Ovary (tissue), 9 donors: ENCODE data around the gene CSTPP1. TPM values are rescaled to one million over a fixed set of nuclear protein-coding genes. Genes with fewer than 3 reads are reported as not detected.

Source experiments
- DNase-seq, 5 donors: peaks; one replicate each; pipeline ENCODE4 v3.0.0-alpha.2; 2019 to 2020
- H3K27ac ChIP-seq, 2 donors: fragments of 200-600 bp; one replicate each; pipeline versions ENCODE4 v1.5.1 to v1.8.0; 2019 to 2022
- H3K27me3 ChIP-seq: fragments of 200-600 bp; one replicate; pipeline ENCODE4 v1.8.0; 2022
- H3K36me3 ChIP-seq: fragments of 200-600 bp; sonication (generic); one replicate; pipeline ENCODE4 v1.5.1; 2019
- H3K4me1 ChIP-seq: one replicate; pipeline ENCODE4 v1.8.1; 2013; ENCODE audit warnings: mild to moderate bottlenecking, moderate library complexity; ENCODE audit not compliant: insufficient read depth
- H3K4me3 ChIP-seq: fragments of 200-600 bp; sonication (generic); one replicate; pipeline ENCODE4 v1.5.1; 2017
- H3K9me3 ChIP-seq, 2 donors: fragments of 200-600 bp in 1 of 2; sonication (generic) in 1 of 2; one replicate each; pipeline versions ENCODE4 v1.5.1 to v1.8.1; 2013 to 2019; ENCODE audit warnings: mild to moderate bottlenecking in 1 of 2, moderate library complexity in 1 of 2
- EP300 ChIP-seq: sonication (generic); formaldehyde crosslinking; IDR thresholded peaks from one replicate; pipeline ENCODE4 v1.6.1; 2017; ENCODE audit warnings: antibody characterized with exemption
- POLR2A ChIP-seq: fragments of 450-650 bp; IDR thresholded peaks from one replicate; pipeline ENCODE4 v1.6.1; 2017; ENCODE audit warnings: antibody characterized with exemption, mild to moderate bottlenecking, moderate library complexity
- WGBS, 3 donors: extraction: QIAGEN DNeasy Blood & Tissue Kit in 1 of 3; methylation state at CpG; one replicate each; pipeline versions ENCODE4 v1.1.5 to v1.1.7; 2013 to 2017; 5-methylcytosine and 5-hydroxymethylcytosine counted together
- intact Hi-C, 4 donors: fragments of 100-400 bp; cut with DNase I; formaldehyde crosslinking; loops; one replicate each; pipeline versions ENCODE4 v1.11.0 to v1.15.1; 2022 to 2023
- polyA plus RNA-seq, 2 donors: library from polyadenylated mRNA; stranded (reverse); fragments of 200-250 nt in 1 of 2; fragments of 350-450 nt in 1 of 2; fragmentation: Illumina TruSeq in 1 of 2; extraction: RNeasy Lipid Tissue Mini Kit (QIAGEN cat#74804) in 1 of 2; gene quantifications; one replicate each; pipeline ENCODE4 v1.2.3, GENCODE V29; 2013 to 2014
- total RNA-seq, 7 donors: library from RNA; depleted of rRNA in 2 of 7; stranded (reverse); fragments of >200 nt in 2 of 7; fragmentation: NEBNext Ultra II Directional in 3 of 7; extraction: Animal tissue kit (Norgen Biotek cat#: 25700) in 3 of 7; gene quantifications; one replicate each; pipeline versions ENCODE4 v1.1.0 to v1.2.4, GENCODE V29; 2016 to 2023
- TF ChIP-seq, protein P1 (sequence below), 3 donors: fragments of 450-650 bp in 2 of 3; fragments of 200-600 bp in 1 of 3; IDR thresholded peaks; one replicate each; pipeline versions ENCODE4 v1.5.1 to v1.8.0; 2016 to 2022; ENCODE audit warnings: antibody characterized with exemption in 3 of 3, mild to moderate bottlenecking in 1 of 3
- donor health status: DM: no; HTN: no; CAD: no; lungs with moderate emphysema.
- donor health status: DM: no; HTN: no; CAD: no.
- donor health status: Bipolar disorder and iron deficiency.
- donor health status: DM: yes; HTN: yes; CAD: no.
- donor health status: DM: no; HTN: no; CAD: no.
- donor health status: DM: yes; HTN: yes; CAD: no.

Gene CSTPP1
- total and polyA plus RNA-seq, 9 donors = 20.3 to 42.6 (median 25.6) TPM

DNA sequence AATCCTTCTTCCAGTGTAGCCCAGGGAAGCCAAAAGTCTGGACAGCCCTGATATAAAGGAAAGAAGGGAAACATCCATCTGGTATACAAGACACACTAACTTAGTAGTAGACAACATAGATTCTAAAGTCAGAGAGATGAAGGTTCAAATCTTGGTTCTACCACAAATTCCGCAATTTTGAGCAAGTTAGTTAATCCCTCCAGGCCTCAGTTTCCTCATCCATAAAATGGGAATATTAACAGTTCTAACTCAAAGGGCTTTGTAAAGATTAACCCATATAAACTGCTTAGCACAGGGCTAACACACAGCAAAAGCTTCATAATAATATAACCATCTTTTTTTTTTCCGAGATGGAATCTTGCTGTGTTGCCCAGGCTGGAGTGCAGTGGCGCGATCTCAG is 29.0 kb upstream of the CSTPP1 start:
- Histone ChIP-seq H3K4me3 (no peak overlapping the region), H3K27ac (no peak overlapping the region), H3K27me3 (no peaks in the 10 kb centered on the region), H3K36me3 (no peaks in the 10 kb centered on the region), H3K4me1 (peaks cover 3% of the 10 kb centered on the region), H3K9me3 (no peaks in the 10 kb centered on the region)
- DNase-seq = no peak
- TF ChIP-seq EP300 (no peak), POLR2A (no peak)
- TF ChIP-seq, protein P1, sequence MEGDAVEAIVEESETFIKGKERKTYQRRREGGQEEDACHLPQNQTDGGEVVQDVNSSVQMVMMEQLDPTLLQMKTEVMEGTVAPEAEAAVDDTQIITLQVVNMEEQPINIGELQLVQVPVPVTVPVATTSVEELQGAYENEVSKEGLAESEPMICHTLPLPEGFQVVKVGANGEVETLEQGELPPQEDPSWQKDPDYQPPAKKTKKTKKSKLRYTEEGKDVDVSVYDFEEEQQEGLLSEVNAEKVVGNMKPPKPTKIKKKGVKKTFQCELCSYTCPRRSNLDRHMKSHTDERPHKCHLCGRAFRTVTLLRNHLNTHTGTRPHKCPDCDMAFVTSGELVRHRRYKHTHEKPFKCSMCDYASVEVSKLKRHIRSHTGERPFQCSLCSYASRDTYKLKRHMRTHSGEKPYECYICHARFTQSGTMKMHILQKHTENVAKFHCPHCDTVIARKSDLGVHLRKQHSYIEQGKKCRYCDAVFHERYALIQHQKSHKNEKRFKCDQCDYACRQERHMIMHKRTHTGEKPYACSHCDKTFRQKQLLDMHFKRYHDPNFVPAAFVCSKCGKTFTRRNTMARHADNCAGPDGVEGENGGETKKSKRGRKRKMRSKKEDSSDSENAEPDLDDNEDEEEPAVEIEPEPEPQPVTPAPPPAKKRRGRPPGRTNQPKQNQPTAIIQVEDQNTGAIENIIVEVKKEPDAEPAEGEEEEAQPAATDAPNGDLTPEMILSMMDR (IDR thresholded peaks at IDR 0.05) = no peak
- 96 to 98% (median 96%) methylated on average over 4 of the region's 4 CpGs for WGBS, 3 donors
- intact Hi-C loops = no loop called here

DNA sequence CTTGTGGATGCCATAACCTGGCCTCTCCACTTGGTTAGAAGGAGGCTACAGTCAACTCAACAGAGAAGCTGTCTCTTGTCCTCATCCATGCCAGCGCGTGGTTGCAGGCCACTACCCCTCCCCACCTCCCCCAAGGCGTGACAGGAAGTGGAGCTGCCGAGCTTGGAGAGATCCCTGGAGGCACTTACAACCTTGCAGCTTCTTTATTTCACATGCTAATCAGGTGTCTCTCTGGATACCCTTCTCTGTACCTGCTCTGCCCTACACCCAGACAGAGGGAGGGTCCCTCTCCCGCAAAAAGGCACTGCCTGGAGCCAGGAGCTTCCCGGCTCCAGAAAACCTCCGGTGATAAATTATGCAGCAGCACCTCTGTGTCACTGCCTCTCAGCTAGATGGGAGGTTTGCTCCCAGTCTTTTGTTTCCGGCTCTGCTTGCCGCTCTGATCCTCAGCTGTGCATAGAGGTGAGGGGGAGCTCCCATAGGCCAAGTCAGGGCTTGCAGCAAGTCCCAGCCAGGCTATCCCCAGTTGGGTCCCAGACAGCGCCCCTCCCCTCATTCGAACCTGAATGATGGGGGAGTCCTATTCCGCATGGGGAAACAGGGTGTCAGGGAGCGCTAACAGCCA is 23.9 kb upstream of the CSTPP1 start:
- H3K9me3 ChIP-seq = no peaks in the 10 kb centered on the region
- no peak overlapping the region for H3K27ac ChIP-seq
- intact Hi-C loops = no loop called here
- no peak for DNase-seq
- H3K4me1 ChIP-seq = no peaks in the 10 kb centered on the region
- no peaks in the 10 kb centered on the region for H3K36me3 ChIP-seq
- H3K4me3 ChIP-seq = no peak overlapping the region
- TF ChIP-seq POLR2A (no peak), EP300 (no peak)
- TF ChIP-seq, protein P1 (IDR thresholded peaks at IDR 0.05) = no peak
- H3K27me3 ChIP-seq = no peaks in the 10 kb centered on the region
- WGBS, 3 donors = 37 to 42% (median 37%) methylated on average over 13 of the region's 13 CpGs

DNA sequence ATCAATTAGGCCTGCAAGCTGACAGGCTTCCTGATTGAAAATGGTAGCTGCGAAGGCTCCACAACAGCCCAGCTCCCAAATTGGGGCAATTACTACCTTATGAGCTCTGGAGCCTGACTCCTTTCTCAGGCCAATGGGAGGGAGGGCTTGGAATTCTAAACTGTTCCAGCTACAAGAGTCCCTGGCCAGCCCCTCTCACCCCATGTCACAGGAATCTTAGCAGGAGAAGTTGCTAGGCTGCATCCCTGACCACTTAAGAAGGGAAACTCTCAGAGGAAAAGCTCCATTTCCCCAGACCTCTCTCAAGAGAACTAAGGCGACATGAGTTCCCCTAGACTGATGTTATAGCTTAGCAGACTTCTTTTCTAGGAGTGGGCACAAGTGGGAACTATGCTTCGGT is 23.1 kb upstream of the CSTPP1 start:
- intact Hi-C loops = no loop called here
- WGBS, 3 donors = 89 to 100% (median 95%) methylated on average over 3 of the region's 3 CpGs
- no peak for DNase-seq

DNA sequence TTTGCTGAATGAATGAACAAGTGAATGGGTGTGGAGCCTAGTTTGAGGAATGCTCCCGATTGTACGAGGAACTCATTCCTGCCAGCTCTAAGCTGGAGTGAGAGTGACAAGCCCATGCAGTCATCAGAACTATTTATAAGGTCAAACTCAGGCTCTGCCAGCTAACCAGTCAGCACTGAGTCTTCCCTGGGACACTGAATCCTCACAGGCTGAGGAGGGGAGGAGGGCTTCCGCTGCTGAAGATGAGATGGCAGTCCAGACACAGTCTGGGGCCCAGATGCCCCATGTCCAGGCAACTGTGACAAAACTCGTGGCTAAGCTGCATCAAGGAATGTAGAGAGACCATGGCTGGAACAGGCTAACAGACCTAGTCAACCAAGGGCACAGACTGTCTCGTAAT is 22.2 kb upstream of the CSTPP1 start:
- Histone ChIP-seq H3K27me3 (no peaks in the 10 kb centered on the region), H3K36me3 (no peaks in the 10 kb centered on the region), H3K27ac (no peak overlapping the region), H3K4me1 (no peaks in the 10 kb centered on the region), H3K9me3 (no peaks in the 10 kb centered on the region), H3K4me3 (no peak overlapping the region)
- TF ChIP-seq EP300 = no peak
- TF ChIP-seq, protein P1 (IDR thresholded peaks at IDR 0.05) = no peak
- TF ChIP-seq POLR2A = no peak
- intact Hi-C loops = no loop called here
- DNase-seq = no peak
- 56 to 71% (median 65%) methylated on average over 5 of the region's 5 CpGs for WGBS, 3 donors

More for the DNA sequence above, 23.1 kb upstream of the CSTPP1 start:
- H3K27ac ChIP-seq = no peak overlapping the region
- no peak overlapping the region for H3K4me3 ChIP-seq
- H3K36me3 ChIP-seq = no peaks in the 10 kb centered on the region
- TF ChIP-seq EP300 = no peak
- no peak for TF ChIP-seq POLR2A
- TF ChIP-seq, protein P1 (IDR thresholded peaks at IDR 0.05) = no peak
- H3K27me3 ChIP-seq = no peaks in the 10 kb centered on the region
- H3K4me1 ChIP-seq = no peaks in the 10 kb centered on the region
- H3K9me3 ChIP-seq = no peaks in the 10 kb centered on the region
